Mucosa of descending colon (tissue), 3 donors: ENCODE measurements around the gene PPP6R2. TPM values are rescaled to one million over a fixed set of nuclear protein-coding genes. Genes with fewer than 3 reads are reported as not detected.

ENCODE experiments used
- ATAC-seq: fragments of 200-7000 bp; cut with Tn5 transposase; one replicate; pipeline ENCODE4 v1.9.1; 2020; ENCODE audit warnings: mild to moderate bottlenecking, moderate library complexity
- DNase-seq, 3 donors: peaks; one replicate each; pipeline ENCODE4 v3.0.0-alpha.2; 2020
- H3K36me3 ChIP-seq: fragments of 200-600 bp; one replicate; pipeline ENCODE4 v1.8.0; 2021; ENCODE audit warnings: low read depth, mild to moderate bottlenecking
- H3K4me1 ChIP-seq: fragments of 200-600 bp; one replicate; pipeline ENCODE4 v1.8.0; 2021; ENCODE audit warnings: low read depth, mild to moderate bottlenecking
- H3K4me3 ChIP-seq: fragments of 200-600 bp; one replicate; pipeline ENCODE4 v1.8.0; 2021; ENCODE audit warnings: mild to moderate bottlenecking
- H3K9me3 ChIP-seq: fragments of 200-600 bp; one replicate; pipeline ENCODE4 v1.8.0; 2021; ENCODE audit warnings: mild to moderate bottlenecking
- CTCF ChIP-seq: fragments of 200-600 bp; IDR thresholded peaks from one replicate; pipeline ENCODE4 v1.8.0; 2022; ENCODE audit warnings: antibody characterized with exemption, mild to moderate bottlenecking
- intact Hi-C, 2 donors: fragments of 100-400 bp; cut with DNase I in 1 of 2; cut with micrococcal nuclease in 1 of 2; formaldehyde crosslinking; loops; one replicate each; pipeline versions ENCODE4 v1.11.0 to v1.11.1; 2022; cut with DNase I, micrococcal nuclease
- total RNA-seq, 3 donors: library from RNA; stranded (reverse); fragmentation: NEBNext Ultra II Directional in 2 of 3; extraction: Animal tissue kit (Norgen Biotek cat#: 25700) in 2 of 3; gene quantifications; one replicate each; pipeline versions ENCODE4 v1.2.1 to v1.2.4, GENCODE V29; 2021 to 2023
- donor health status: DM: no; HTN: no; CAD: no; lungs with moderate emphysema.
- donor health status: DM: no; HTN: no; CAD: no.
- donor health status: DM: no; HTN: yes; CAD: no.

PPP6R2 gene
- total RNA-seq, 3 donors from 2014 or later = 54.3 to 61.7 (median 58.8) TPM

DNA sequence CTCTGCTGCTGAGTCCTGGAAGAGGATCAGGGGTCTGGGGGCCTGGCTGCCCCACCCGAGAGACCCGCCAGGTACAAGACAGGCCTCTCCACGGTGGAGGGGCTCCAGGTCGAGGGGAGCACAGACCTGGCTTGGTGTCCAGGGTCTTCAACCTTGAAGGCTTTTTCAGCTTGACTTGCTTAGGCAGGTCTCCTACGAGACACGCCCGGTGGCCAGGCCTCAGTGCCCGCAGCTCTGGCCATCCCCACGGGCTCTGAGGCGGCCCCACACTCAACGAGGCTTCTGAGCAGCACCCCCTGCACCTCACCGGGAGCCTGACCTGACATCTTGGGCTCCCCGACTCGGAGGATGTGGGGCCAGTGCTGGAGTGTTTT lies 29.1 kb upstream of the PPP6R2 start:
- no peak overlapping the region for H3K4me3 ChIP-seq
- H3K4me1 ChIP-seq = peaks cover 12% of the 10 kb centered on the region
- ATAC-seq = no peak
- H3K9me3 ChIP-seq = no peaks in the 10 kb centered on the region
- no peaks in the 10 kb centered on the region for H3K36me3 ChIP-seq
- intact Hi-C loops = no loop called here
- no peak for TF ChIP-seq CTCF
- DNase-seq = peak in 1 of 3 donors; percentile 56

- intact Hi-C loops = no loop called here
- peak; percentile 95 for ATAC-seq
- Histone ChIP-seq H3K9me3 (no peaks in the 10 kb centered on the region), H3K4me1 (peaks cover 12% of the 10 kb centered on the region), H3K36me3 (no peaks in the 10 kb centered on the region), H3K4me3 (no peak overlapping the region)
- TF ChIP-seq CTCF = no peak
- peak; percentile 89 to 92 (median 90) for DNase-seq
Observed at GRCh38 chr22:50314455-50315288, 28.5 kb upstream of the PPP6R2 start.

- Histone ChIP-seq H3K9me3 (no peaks in the 10 kb centered on the region), H3K36me3 (no peaks in the 10 kb centered on the region), H3K4me3 (no peak overlapping the region), H3K4me1 (peaks cover 12% of the 10 kb centered on the region)
- intact Hi-C loops = no loop called here
- ATAC-seq (no peak), DNase-seq (peak in 1 of 3 donors; percentile 41)
- no peak for TF ChIP-seq CTCF
Observed at GRCh38 chr22:50315289-50316113, 27.6 kb upstream of the PPP6R2 start.

DNA sequence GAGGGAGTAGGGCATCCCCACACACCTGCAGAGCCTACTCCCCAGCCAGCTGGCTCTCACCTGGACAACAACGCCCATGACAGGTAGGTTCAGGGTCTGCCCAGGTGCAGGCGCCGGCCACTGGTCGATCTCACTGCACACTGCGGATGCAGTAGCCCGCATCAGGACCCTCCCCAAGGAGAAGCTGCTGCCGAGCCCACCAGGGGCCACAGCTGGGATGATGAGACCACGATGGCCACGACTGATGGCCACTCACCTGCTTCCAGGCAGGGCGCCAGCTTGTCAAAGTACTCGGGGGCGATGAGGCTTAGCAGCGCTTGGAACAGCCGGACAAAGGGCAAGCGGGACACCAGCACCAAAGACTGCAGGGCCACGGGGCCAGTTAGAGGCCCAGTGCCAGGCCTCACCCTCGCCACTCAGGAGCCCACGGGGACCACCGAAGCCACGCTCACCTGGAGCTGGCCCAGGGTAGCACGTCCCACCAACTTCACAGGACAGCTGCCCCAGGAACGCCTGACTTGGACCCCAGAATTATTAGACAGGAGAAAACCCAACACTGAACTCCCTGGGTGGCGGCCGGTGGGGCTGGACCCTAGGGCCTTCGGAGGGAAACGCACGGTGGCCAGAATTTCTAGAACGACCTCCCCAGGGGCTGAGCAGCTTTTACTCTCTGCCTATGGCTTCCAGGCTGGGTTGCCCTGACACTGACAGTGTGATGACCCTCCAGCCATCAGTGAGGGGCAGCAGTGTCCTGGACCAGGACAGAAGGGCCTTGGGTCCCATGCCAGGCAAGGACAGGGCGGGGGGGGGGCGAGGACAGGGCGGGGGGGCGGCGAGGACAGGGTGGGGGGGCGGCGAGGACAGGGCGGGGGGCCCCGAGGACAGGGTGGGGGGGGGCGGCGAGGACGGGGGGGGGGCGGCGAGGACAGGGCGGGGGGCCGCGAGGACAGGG lies 26.7 kb upstream of the PPP6R2 start:
- Histone ChIP-seq H3K9me3 (no peaks in the 10 kb centered on the region), H3K4me1 (peaks cover 12% of the 10 kb centered on the region), H3K36me3 (no peaks in the 10 kb centered on the region), H3K4me3 (no peak overlapping the region)
- intact Hi-C loops = no loop called here
- DNase-seq = peak in 1 of 3 donors; percentile 51
- ATAC-seq = no peak
- no peak for TF ChIP-seq CTCF

DNA sequence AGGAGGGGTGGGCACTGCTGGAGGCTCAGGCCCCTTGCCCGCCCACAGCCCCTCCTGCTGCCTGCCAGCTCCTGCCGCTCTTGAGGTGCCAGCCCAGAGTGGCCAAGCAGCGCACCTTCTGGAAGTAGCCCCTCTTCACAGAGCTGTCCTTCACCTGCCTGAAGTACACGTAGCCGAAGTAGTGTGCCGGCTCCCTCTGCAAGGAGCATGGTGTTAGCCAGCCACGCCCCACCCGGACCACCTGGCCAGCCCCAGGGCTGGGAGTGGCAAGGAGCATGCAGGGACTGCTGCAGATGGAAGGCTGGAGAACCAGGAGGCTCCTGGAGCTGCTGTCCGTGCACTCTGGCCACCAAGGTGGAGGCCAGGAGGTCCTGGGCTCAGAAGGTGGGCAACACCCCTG lies 25.9 kb upstream of the PPP6R2 start:
- no peak for TF ChIP-seq CTCF
- ATAC-seq = no peak
- intact Hi-C loops = no loop called here

More for the DNA sequence above, 25.9 kb upstream of the PPP6R2 start:
- Histone ChIP-seq H3K4me1 (peaks cover 12% of the 10 kb centered on the region), H3K9me3 (no peaks in the 10 kb centered on the region), H3K4me3 (no peak overlapping the region), H3K36me3 (no peaks in the 10 kb centered on the region)
- peak in 1 of 3 donors; percentile 46 for DNase-seq
